ENCODE measurements around the gene FAM43B. TPM values are rescaled to one million over a fixed set of nuclear protein-coding genes. Genes with fewer than 3 reads are reported as not detected.

FAM43B gene
- total RNA-seq, 4 donors from 2014 or later, result 0.11 to 0.19 (median 0.13) TPM; not detected in 1

DNA sequence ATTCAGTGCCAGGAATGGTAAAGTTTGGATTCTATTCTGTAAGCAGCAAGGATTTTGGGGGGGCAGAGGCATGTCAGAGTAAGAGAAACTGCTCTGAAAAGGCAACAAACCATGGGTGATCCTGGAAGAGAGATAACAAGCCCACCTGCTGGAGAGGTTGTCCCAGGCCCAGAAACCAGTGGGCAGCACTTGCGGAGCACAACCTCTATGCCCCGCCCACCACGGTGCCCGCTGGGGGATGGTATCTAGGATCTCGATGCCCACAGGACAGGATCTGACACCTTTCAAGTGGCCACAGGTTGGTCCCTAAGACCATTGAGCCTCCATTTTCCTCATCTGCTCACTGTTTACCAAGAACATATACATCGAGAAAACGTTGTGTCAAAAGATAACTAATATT, 24.2 kb upstream of the FAM43B start:
- TF ChIP-seq, protein P1, sequence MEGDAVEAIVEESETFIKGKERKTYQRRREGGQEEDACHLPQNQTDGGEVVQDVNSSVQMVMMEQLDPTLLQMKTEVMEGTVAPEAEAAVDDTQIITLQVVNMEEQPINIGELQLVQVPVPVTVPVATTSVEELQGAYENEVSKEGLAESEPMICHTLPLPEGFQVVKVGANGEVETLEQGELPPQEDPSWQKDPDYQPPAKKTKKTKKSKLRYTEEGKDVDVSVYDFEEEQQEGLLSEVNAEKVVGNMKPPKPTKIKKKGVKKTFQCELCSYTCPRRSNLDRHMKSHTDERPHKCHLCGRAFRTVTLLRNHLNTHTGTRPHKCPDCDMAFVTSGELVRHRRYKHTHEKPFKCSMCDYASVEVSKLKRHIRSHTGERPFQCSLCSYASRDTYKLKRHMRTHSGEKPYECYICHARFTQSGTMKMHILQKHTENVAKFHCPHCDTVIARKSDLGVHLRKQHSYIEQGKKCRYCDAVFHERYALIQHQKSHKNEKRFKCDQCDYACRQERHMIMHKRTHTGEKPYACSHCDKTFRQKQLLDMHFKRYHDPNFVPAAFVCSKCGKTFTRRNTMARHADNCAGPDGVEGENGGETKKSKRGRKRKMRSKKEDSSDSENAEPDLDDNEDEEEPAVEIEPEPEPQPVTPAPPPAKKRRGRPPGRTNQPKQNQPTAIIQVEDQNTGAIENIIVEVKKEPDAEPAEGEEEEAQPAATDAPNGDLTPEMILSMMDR (IDR thresholded peaks at IDR 0.05), result no peak
- TF ChIP-seq POLR2A (IDR thresholded peaks at IDR 0.05), result no peak
- 51 to 53% methylated on average over 7 of the region's 7 CpGs for WGBS, 2 donors
- intact Hi-C loops (cut with DNase I), result no loop called here
- Histone ChIP-seq H3K36me3 (no peaks in the 10 kb centered on the region), H3K4me1 (no peaks in the 10 kb centered on the region), H3K27me3 (peaks cover 0 to 57% (median 4%) of the 10 kb centered on the region in 4 donors), H3K27ac (no peak overlapping the region), H3K9me3 (no peaks in the 10 kb centered on the region), H3K4me3 (no peak overlapping the region)
- no peak for DNase-seq

DNA sequence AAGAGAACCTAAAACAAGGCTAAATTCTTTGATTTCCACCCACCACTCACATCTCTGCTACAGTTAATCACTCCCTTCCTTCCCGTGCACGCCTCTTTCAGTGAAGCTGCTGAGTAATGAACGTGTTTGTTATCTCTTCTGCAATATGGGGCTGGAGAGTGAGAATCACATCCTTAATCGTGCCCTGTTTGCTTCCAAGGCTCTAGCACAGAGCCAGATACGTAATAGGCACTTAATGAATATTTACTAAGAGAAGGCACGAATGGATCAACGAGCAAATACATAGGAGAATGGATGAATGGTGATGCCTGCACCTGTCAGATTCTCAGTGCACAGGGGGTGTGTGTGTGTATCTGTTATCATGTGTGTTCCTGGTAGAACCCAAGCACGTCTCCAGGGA, 22.1 kb upstream of the FAM43B start:
- WGBS, 2 donors, result 27 to 48% methylated on average over 8 of the region's 8 CpGs
- Histone ChIP-seq H3K27me3 (peaks cover 0 to 75% (median 4%) of the 10 kb centered on the region in 4 donors), H3K4me1 (no peaks in the 10 kb centered on the region), H3K27ac (no peak overlapping the region), H3K36me3 (no peaks in the 10 kb centered on the region), H3K4me3 (no peak overlapping the region), H3K9me3 (no peaks in the 10 kb centered on the region)
- no peak for DNase-seq
- intact Hi-C loops (cut with DNase I), result no loop called here
- TF ChIP-seq POLR2A (IDR thresholded peaks at IDR 0.05), result no peak
- TF ChIP-seq, protein P1 (IDR thresholded peaks at IDR 0.05), result no peak

DNA sequence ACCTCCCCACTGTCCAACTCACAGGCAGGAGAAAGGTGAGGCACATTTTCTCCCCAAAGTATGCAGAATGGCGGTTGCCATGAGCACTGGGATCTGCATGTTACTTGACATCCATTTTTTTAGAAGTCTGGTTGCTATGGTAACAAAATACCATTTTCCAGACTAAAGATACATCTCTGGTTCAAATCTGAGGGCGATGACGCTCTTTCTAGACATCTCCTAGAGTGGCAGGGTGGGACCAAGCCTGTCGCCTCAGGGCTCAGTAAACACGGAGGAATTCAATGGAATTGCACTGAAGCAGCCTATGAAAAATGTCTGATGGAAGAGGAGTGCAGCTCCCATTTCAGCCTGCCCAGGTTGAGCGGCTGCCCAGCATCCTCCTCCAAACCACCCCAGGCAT, 21.5 kb upstream of the FAM43B start:
- peaks cover 0 to 81% (median 4%) of the 10 kb centered on the region in 4 donors for H3K27me3 ChIP-seq
- intact Hi-C loops (cut with DNase I), result no loop called here

DNA sequence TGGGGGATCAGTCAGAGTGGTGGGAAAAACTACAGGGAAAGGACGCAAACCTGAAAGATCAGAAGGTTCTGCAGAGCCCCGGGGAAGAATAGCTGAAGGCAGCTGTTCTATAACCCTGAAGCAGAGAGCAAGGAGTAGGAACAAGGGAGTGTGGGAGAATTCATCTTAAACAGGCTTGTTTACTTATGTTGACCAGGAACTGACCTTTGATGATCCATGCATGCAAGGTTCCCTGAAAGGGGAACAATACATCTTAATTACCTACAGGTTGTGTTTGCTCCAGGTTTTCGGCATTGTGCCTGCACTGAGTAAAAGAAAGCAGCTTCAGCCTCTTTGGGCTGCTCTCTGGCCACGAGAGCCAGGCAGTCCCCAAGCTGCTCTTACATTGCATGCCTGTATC, 18.7 kb upstream of the FAM43B start:
- H3K36me3 ChIP-seq, result no peaks in the 10 kb centered on the region
- TF ChIP-seq POLR2A (IDR thresholded peaks at IDR 0.05), result no peak
- TF ChIP-seq, protein P1 (IDR thresholded peaks at IDR 0.05), result no peak
- H3K27ac ChIP-seq, result no peak overlapping the region
- no peak for DNase-seq
- no peak overlapping the region for H3K4me3 ChIP-seq
- H3K9me3 ChIP-seq, result no peaks in the 10 kb centered on the region
- no peaks in the 10 kb centered on the region for H3K4me1 ChIP-seq
- 54 to 60% methylated on average over 3 to 4 of the region's 4 CpGs for WGBS, 2 donors
- H3K27me3 ChIP-seq, result peaks cover 0 to 84% (median 4%) of the 10 kb centered on the region in 4 donors
- intact Hi-C loops (cut with DNase I), result no loop called here

More for the DNA sequence above, 21.5 kb upstream of the FAM43B start:
- whole genome bisulfite sequencing, 2 donors, result 42 to 44% methylated on average over 5 of the region's 6 CpGs
- Histone ChIP-seq H3K4me3 (no peak overlapping the region), H3K4me1 (no peaks in the 10 kb centered on the region), H3K27ac (no peak overlapping the region), H3K36me3 (no peaks in the 10 kb centered on the region), H3K9me3 (no peaks in the 10 kb centered on the region)
- TF ChIP-seq, protein P1 (IDR thresholded peaks at IDR 0.05), result no peak
- no peak for TF ChIP-seq POLR2A (IDR thresholded peaks at IDR 0.05)
- DNase-seq, result no peak

DNA sequence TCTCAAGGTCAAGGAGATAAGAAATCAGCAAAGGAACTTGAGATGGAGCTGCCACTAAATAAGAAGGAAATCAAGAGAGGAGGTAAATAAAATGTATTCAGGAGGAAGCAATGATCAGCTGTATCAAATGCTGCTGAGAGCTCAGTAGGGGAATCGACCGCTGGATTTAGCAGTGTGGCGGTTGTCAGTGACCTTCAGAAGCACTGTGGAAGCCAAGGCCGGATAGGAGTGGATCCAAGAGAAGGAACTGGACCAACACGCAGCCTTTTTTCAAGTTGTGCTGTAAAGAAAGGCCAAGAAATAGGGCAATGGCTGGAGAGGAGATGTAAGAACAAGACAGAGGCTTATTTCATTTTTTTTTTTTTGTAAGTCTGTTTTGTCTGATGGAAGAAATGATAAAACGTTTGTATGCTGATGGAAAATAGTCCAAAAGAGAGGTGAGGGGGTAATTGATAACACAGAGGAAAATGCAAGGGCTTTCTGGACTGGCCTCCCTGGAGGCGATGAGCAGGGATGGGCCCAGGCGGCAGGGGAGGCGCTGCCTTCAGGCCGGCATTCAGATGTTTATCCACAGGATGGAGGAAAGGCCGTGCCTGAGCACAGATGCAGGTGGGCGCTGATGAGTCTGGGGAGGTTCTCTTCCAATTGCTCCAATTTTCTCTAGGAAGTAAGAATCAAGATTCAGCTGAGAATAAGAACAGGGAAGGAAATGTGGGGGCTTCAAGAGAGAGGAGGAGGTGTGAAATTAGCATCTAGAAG, 17.5 kb upstream of the FAM43B start:
- intact Hi-C loops (cut with DNase I), result no loop called here
- H3K4me1 ChIP-seq, result no peaks in the 10 kb centered on the region
- 61 to 64% methylated on average over 12 of the region's 12 CpGs for WGBS, 2 donors
- H3K36me3 ChIP-seq, result no peaks in the 10 kb centered on the region
- H3K27ac ChIP-seq, result no peak overlapping the region
- no peaks in the 10 kb centered on the region for H3K9me3 ChIP-seq
- no peak overlapping the region for H3K4me3 ChIP-seq
- no peak for TF ChIP-seq POLR2A (IDR thresholded peaks at IDR 0.05)
- TF ChIP-seq, protein P1 (IDR thresholded peaks at IDR 0.05), result no peak
- peaks cover 0 to 81% (median 1%) of the 10 kb centered on the region in 4 donors for H3K27me3 ChIP-seq
- DNase-seq, result no peak

Data from esophagus squamous epithelium (tissue), 5 donors.